ENCODE results near the gene NPHP4. TPM values are rescaled to one million over a fixed set of nuclear protein-coding genes. Genes with fewer than 3 reads are reported as not detected.
"Not testable (repeated sequence)": the region's sequence is repeated elsewhere in the genome, so short reads cannot be mapped to it uniquely, and the experiment has no call there.

Gene NPHP4
- total and polyA plus RNA-seq, 10 of the 15 experiments (the other 5 are each of a cell fraction or from before 2014, with no cell fraction given): 0.16 to 10.5 (median 3.1) TPM

- H3K4me2 ChIP-seq (ENCODE audit: control insufficient read depth, insufficient read depth); BruUV-seq (replicated peaks); RAD21 ChIA-PET (ENCODE audit: unreplicated experiment); H3K9ac ChIP-seq (ENCODE audit: control insufficient read depth, insufficient read depth, low read length); ATAC-seq; H3K36me3 ChIP-seq (ENCODE audit: control insufficient read depth in 2 of 2, insufficient read depth in 2 of 2, low read length in 1 of 2); H3K4me3 ChIP-seq; H3K27ac ChIP-seq (ENCODE audit: control insufficient read depth, insufficient read depth); intact Hi-C loops (cut with micrococcal nuclease; ENCODE audit: unreplicated experiment); in situ Hi-C loops (cut with MboI); SMC1A ChIA-PET (ENCODE audit: uncharacterized antibody, unreplicated experiment); H2AFZ ChIP-seq (ENCODE audit: control insufficient read depth, low read depth, low read length); DNase-seq (ENCODE audit: low read depth, low spot score); H4K20me1 ChIP-seq (ENCODE audit: control insufficient read depth, insufficient read depth); H3K4me1 ChIP-seq (ENCODE audit: control insufficient read depth, insufficient read depth, low read length); H3K9me3 ChIP-seq (replicated peaks; ENCODE audit: control insufficient read depth, insufficient read depth, low read length); H3K79me2 ChIP-seq (ENCODE audit: control insufficient read depth, insufficient read depth, low read length); H3K27me3 ChIP-seq (replicated peaks in 1 of 2; ENCODE audit: control insufficient read depth in 2 of 2, insufficient read depth in 2 of 2, low read length in 1 of 2); POLR2A ChIA-PET; FAIRE-seq; CTCF ChIA-PET: not testable (repeated sequence)
- WGBS (ENCODE audit: insufficient coverage, insufficient replicate concordance, low lambda C conversion rate, missing lambda C conversion rate): 85% methylated on average over 12 of the region's 12 CpGs
- peak in 2 of 3 experiments; percentile 10 to 30; a peak in 2 of 6 replicates for TF ChIP-seq CTCF (IDR thresholded peaks at IDR 0.05 in 2 of 3, conservative IDR thresholded peaks at IDR 0.05 in 1 of 3; ENCODE audit: control insufficient read depth in 2 of 3, extremely low read depth in 1 of 3, insufficient read depth in 1 of 3, low read depth in 3 of 3, low read length in 3 of 3)
These were observed 98.4 kb downstream of the NPHP4 start for GRCh38 chr1:5893699-5894278.

- H3K27me3 ChIP-seq (replicated peaks in 1 of 2; ENCODE audit: control insufficient read depth in 2 of 2, insufficient read depth in 2 of 2, low read length in 1 of 2): no peaks in the 10 kb centered on the region
- H3K9ac ChIP-seq (ENCODE audit: control insufficient read depth, insufficient read depth, low read length): no peak overlapping the region
- ChIA-PET POLR2A (no interaction called here), CTCF (no interaction called here), RAD21 (ENCODE audit: unreplicated experiment) (no interaction called here), SMC1A (ENCODE audit: uncharacterized antibody, unreplicated experiment) (no interaction called here)
- no peaks in the 10 kb centered on the region for H4K20me1 ChIP-seq (ENCODE audit: control insufficient read depth, insufficient read depth)
- H3K9me3 ChIP-seq (replicated peaks; ENCODE audit: control insufficient read depth, insufficient read depth, low read length): no peaks in the 10 kb centered on the region
- no TSS peak for BruUV-seq (replicated peaks)
- in situ Hi-C loops (cut with MboI) (no loop called here), intact Hi-C loops (cut with micrococcal nuclease; ENCODE audit: unreplicated experiment) (no loop called here)
- FAIRE-seq (no peak), ATAC-seq (no peak), DNase-seq (ENCODE audit: low read depth, low spot score) (no peak)
- H3K4me2 ChIP-seq (ENCODE audit: control insufficient read depth, insufficient read depth): no peak overlapping the region
- H3K4me3 ChIP-seq: no peak overlapping the region
- no peaks in the 10 kb centered on the region for H3K4me1 ChIP-seq (ENCODE audit: control insufficient read depth, insufficient read depth, low read length)
- no peak overlapping the region for H2AFZ ChIP-seq (ENCODE audit: control insufficient read depth, low read depth, low read length)
- H3K79me2 ChIP-seq (ENCODE audit: control insufficient read depth, insufficient read depth, low read length): no peaks in the 10 kb centered on the region
- no peaks in the 10 kb centered on the region; a peak in 1 of 4 replicates for H3K36me3 ChIP-seq (ENCODE audit: control insufficient read depth in 2 of 2, insufficient read depth in 2 of 2, low read length in 1 of 2)
- 91% methylated on average over 8 of the region's 8 CpGs for WGBS (ENCODE audit: insufficient coverage, insufficient replicate concordance, low lambda C conversion rate, missing lambda C conversion rate)
- H3K27ac ChIP-seq (ENCODE audit: control insufficient read depth, insufficient read depth): no peak overlapping the region
- TF ChIP-seq DPF2 (IDR thresholded peaks at IDR 0.05) (no peak), NFYA (IDR thresholded peaks at IDR 0.05; ENCODE audit: borderline replicate concordance, low read depth, low read length) (no peak), MEF2B (IDR thresholded peaks at IDR 0.05; ENCODE audit: partially characterized antibody, poor library complexity, severe bottlenecking) (no peak), NR2C1 (IDR thresholded peaks at IDR 0.05) (no peak), HDAC6 (IDR thresholded peaks at IDR 0.05; ENCODE audit: unreplicated experiment) (no peak), KLF5 (IDR thresholded peaks at IDR 0.05; ENCODE audit: partially characterized antibody) (no peak), ASH2L (IDR thresholded peaks at IDR 0.05; ENCODE audit: borderline replicate concordance, low read depth) (no peak), ZBED1 (IDR thresholded peaks at IDR 0.05; ENCODE audit: borderline replicate concordance) (no peak), SMAD5 (IDR thresholded peaks at IDR 0.05; ENCODE audit: low read depth) (no peak), SUPT20H (IDR thresholded peaks at IDR 0.05; ENCODE audit: borderline replicate concordance, control insufficient read depth, low read depth, low read length) (no peak), SIN3A (IDR thresholded peaks at IDR 0.05; ENCODE audit: low read depth, low read length) (no peak), USF1 (IDR thresholded peaks at IDR 0.05; ENCODE audit: borderline replicate concordance, extremely low read length, insufficient read depth, low read depth, low read length) (no peak), RCOR1 (conservative IDR thresholded peaks at IDR 0.05; ENCODE audit: low read depth, low read length) (no peak)
These were observed 99.9 kb downstream of the NPHP4 start for GRCh38 chr1:5892329-5892728.

Data from GM12878 (cell line).